ENCODE results near the gene RAB35.

RAB35 gene

GRCh38 chr12:120103371-120103770, 13.2 kb downstream of the RAB35 start:
- peaks cover 13% of the 10 kb centered on the region for H3K4me1 Mint-ChIP-seq
- no peak overlapping the region for H3K27ac Mint-ChIP-seq
- no peak overlapping the region for H3K4me3 Mint-ChIP-seq
- no peaks in the 10 kb centered on the region for H3K27me3 Mint-ChIP-seq
- H3K9me3 Mint-ChIP-seq, result no peaks in the 10 kb centered on the region
- no peak for DNase-seq (ENCODE audit: low spot score in 2 of 2)
- ATAC-seq (ENCODE audit: low read depth), result no peak
- H3K36me3 Mint-ChIP-seq, result peaks cover 31% of the 10 kb centered on the region

GRCh38 chr12:120103044-120103338, 13.6 kb downstream of the RAB35 start:
- peaks cover 13% of the 10 kb centered on the region for H3K4me1 Mint-ChIP-seq
- H3K4me3 Mint-ChIP-seq, result no peak overlapping the region
- H3K27ac Mint-ChIP-seq, result no peak overlapping the region
- H3K36me3 Mint-ChIP-seq, result peaks cover 30% of the 10 kb centered on the region
- no peaks in the 10 kb centered on the region for H3K27me3 Mint-ChIP-seq
- H3K9me3 Mint-ChIP-seq, result no peaks in the 10 kb centered on the region
- DNase-seq (ENCODE audit: low spot score in 2 of 2) (no peak), ATAC-seq (ENCODE audit: low read depth) (no peak)

GRCh38 chr12:120102189-120103043, 14.1 kb downstream of the RAB35 start:
- peaks cover 27% of the 10 kb centered on the region for H3K36me3 Mint-ChIP-seq
- H3K4me1 Mint-ChIP-seq, result peaks cover 11% of the 10 kb centered on the region

GRCh38 chr12:120101617-120102016, 14.9 kb downstream of the RAB35 start:
- Mint-ChIP-seq H3K27ac (no peak overlapping the region), H3K27me3 (no peaks in the 10 kb centered on the region), H3K9me3 (no peaks in the 10 kb centered on the region), H3K4me3 (no peak overlapping the region), H3K4me1 (peaks cover 11% of the 10 kb centered on the region), H3K36me3 (peaks cover 27% of the 10 kb centered on the region)
- no peak for ATAC-seq (ENCODE audit: low read depth)
- DNase-seq (ENCODE audit: low spot score in 2 of 2), result no peak

More at GRCh38 chr12:120102189-120103043, 14.1 kb downstream of the RAB35 start:
- Mint-ChIP-seq H3K27me3 (no peaks in the 10 kb centered on the region), H3K4me3 (no peak overlapping the region), H3K27ac (no peak overlapping the region), H3K9me3 (no peaks in the 10 kb centered on the region)
- ATAC-seq (ENCODE audit: low read depth) (no peak), DNase-seq (ENCODE audit: low spot score in 2 of 2) (no peak)

DNA sequence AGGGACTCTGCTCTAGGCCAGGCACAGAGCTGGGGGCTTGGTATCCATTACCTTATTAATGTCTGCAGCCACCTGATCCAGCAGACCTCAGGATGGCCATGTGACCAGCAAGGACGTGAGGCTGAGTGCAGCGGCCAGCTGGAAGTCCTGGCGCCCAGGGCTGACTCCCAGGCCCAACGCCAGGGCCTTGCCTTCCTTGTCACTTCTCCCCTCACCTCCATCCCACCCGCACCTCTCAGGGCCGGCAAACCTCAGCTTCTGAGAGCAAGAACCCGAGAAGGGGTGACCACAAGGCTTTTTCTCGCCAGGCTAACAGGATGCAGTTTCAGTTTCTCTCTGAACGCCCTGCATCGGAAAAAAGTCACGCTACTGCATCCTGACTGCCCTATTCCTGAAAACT, 15.4 kb downstream of the RAB35 start:
- H3K4me1 Mint-ChIP-seq, result peaks cover 11% of the 10 kb centered on the region
- no peak overlapping the region for H3K27ac Mint-ChIP-seq
- DNase-seq (ENCODE audit: low spot score in 2 of 2) (no peak), ATAC-seq (ENCODE audit: low read depth) (no peak)
- H3K27me3 Mint-ChIP-seq, result no peaks in the 10 kb centered on the region
- H3K36me3 Mint-ChIP-seq, result peaks cover 28% of the 10 kb centered on the region
- H3K9me3 Mint-ChIP-seq, result no peaks in the 10 kb centered on the region
- no peak overlapping the region for H3K4me3 Mint-ChIP-seq

- Mint-ChIP-seq H3K4me3 (no peak overlapping the region), H3K27ac (no peak overlapping the region), H3K36me3 (peaks cover 24% of the 10 kb centered on the region), H3K27me3 (no peaks in the 10 kb centered on the region), H3K9me3 (no peaks in the 10 kb centered on the region), H3K4me1 (peaks cover 11% of the 10 kb centered on the region)
- DNase-seq (ENCODE audit: low spot score in 2 of 2) (no peak), ATAC-seq (ENCODE audit: low read depth) (no peak)
Observed at GRCh38 chr12:120100630-120101029, 15.9 kb downstream of the RAB35 start.

DNA sequence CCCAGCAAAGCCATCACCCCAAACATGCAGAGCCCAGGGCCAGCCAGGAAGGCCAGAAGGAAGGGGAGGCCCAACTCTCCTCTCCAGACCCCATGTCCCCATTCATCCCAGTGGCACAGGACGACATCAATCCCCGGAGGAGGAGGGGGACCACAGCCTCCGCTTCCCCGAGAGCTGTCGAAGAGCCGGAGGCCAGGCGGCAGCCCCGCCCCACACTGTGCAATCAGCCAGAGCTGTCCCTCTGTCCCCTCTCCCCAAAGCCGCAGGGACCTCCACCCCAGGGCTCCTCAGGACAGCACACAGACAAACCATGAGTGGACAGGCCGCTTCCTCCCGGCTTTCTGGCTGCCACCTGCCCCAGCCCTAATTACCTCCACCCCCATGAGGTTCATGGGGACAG, 16.8 kb downstream of the RAB35 start:
- Mint-ChIP-seq H3K27ac (no peak overlapping the region), H3K4me3 (no peak overlapping the region), H3K27me3 (no peaks in the 10 kb centered on the region), H3K4me1 (peaks cover 9% of the 10 kb centered on the region), H3K36me3 (peaks cover 19% of the 10 kb centered on the region), H3K9me3 (no peaks in the 10 kb centered on the region)
- no peak for DNase-seq (ENCODE audit: low spot score in 2 of 2)
- no peak for ATAC-seq (ENCODE audit: low read depth)

DNA sequence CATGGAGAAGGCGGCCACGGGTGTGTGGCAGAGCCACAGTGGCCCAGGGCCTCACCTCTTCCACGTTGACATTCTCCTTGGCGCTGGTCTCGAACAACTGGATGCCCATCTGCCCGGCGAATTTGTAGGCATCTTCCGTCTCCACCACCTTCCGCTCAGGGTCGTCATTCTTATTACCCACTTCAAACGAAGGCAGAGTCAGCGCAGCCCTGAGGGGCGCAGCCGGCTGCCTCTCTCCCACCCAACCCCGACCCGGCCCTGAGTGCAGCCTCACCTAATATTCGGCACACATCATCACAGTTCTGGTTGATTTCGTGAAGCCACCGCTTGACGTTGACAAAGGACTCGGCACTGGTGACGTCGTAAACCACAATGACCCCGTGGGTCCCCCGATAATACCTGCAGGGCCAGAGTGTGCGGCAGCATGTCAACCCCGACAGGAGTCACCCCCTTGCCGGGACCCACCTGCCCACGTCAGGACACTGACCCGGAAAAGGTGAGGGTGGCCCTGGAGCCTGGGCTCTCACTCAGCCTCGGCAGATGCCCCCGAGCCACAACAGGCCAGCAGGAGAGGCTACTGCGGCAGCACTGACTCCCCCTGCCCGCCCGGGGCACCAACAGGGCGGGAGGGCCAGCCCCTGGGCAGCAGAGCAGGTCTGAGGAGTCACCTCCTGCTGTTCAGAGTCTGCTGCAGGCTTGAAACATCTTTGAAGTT, 17.6 kb downstream of the RAB35 start:
- Mint-ChIP-seq H3K36me3 (peaks cover 16% of the 10 kb centered on the region), H3K4me1 (peaks cover 7% of the 10 kb centered on the region), H3K9me3 (no peaks in the 10 kb centered on the region), H3K27me3 (no peaks in the 10 kb centered on the region), H3K27ac (no peak overlapping the region), H3K4me3 (no peak overlapping the region)
- no peak for DNase-seq (ENCODE audit: low spot score in 2 of 2)
- no peak for ATAC-seq (ENCODE audit: low read depth)

DNA sequence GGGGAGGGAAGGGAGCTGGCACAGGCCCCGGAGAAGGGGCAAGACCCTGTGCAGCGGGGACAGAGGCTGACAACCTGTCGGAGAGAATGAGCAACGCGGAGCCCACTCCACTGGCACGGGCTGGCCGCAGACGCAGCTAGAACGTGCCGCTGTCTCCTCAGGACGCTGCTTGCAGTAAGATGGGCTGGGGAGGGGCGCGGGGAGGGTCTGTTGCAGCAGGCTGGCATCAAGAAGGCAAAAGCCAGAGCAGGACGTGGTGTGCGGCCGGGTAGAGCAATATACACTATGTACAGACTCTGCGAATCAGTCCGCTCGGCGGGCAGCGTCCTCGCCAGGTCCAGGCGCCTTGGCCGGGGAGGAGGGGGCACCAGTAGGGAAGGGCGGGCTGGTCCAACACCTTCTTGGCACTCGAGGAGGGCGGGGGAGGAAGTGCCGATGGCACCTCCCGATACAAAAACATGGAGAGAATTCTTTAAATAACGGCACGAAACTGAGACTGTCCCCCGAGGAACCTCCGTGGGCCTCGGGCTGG, 19.8 kb downstream of the RAB35 start:
- H3K36me3 Mint-ChIP-seq, result peaks cover 15% of the 10 kb centered on the region

GRCh38 chr12:120095736-120096135, 20.8 kb downstream of the RAB35 start:
- H3K36me3 Mint-ChIP-seq, result peaks cover 18% of the 10 kb centered on the region
- no peak overlapping the region for H3K27ac Mint-ChIP-seq
- H3K4me1 Mint-ChIP-seq, result peaks cover 2% of the 10 kb centered on the region
- no peak for DNase-seq (ENCODE audit: low spot score in 2 of 2)
- H3K4me3 Mint-ChIP-seq, result no peak overlapping the region
- no peaks in the 10 kb centered on the region for H3K27me3 Mint-ChIP-seq
- ATAC-seq (ENCODE audit: low read depth), result no peak
- H3K9me3 Mint-ChIP-seq, result no peaks in the 10 kb centered on the region

More for the DNA sequence above, 19.8 kb downstream of the RAB35 start:
- no peak for ATAC-seq (ENCODE audit: low read depth)
- no peak for DNase-seq (ENCODE audit: low spot score in 2 of 2)
- H3K27me3 Mint-ChIP-seq, result no peaks in the 10 kb centered on the region
- H3K4me1 Mint-ChIP-seq, result peaks cover 5% of the 10 kb centered on the region
- H3K27ac Mint-ChIP-seq, result no peak overlapping the region
- no peak overlapping the region for H3K4me3 Mint-ChIP-seq
- H3K9me3 Mint-ChIP-seq, result no peaks in the 10 kb centered on the region

GRCh38 chr12:120095331-120095730, 21.2 kb downstream of the RAB35 start:
- Mint-ChIP-seq H3K36me3 (peaks cover 16% of the 10 kb centered on the region), H3K27ac (no peak overlapping the region), H3K9me3 (no peaks in the 10 kb centered on the region), H3K27me3 (no peaks in the 10 kb centered on the region), H3K4me1 (peaks cover 2% of the 10 kb centered on the region), H3K4me3 (no peak overlapping the region)
- no peak for ATAC-seq (ENCODE audit: low read depth)
- DNase-seq (ENCODE audit: low spot score in 2 of 2), result no peak

- Mint-ChIP-seq H3K27ac (no peak overlapping the region), H3K4me3 (no peak overlapping the region)
Observed at GRCh38 chr12:120094485-120094884, 22.1 kb downstream of the RAB35 start.

DNA sequence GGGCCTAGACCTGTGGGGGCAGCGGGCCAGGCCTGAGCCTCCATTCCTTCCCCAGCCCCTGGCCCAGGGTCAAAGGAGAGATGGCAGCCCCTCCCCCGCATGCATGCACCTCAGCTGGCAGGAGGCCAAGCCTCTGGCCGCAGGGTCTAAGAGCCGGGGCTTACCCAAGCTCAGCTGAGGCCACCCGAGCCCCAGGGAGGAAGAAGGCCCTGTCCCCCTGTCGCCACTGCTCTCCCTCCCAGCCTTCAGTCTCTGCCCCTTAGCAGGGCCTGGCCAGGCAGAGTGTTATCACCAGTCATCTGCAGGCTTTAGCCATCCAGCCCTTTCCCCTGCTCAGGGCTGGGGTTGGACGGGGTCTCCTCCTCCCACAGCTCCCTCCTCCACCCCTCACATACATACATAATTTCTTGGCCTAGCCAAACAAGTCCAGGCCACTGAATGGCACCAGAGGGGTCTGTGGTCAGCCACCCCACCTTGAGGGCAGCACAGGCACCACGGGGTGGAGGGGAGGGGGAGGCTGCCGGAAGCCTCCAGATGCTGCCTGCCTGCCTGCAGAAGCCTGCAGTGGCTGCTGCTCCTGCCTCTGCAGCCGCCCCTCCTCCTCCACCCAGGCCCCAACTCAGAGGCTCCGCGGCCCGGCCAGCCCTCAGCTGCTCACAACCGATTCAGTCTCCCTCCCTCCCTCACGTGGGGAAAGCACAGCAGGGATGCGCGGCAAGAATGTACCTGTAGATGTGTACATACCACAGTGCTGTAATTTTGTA, 22.8 kb downstream of the RAB35 start:
- Mint-ChIP-seq H3K27ac (no peak overlapping the region), H3K9me3 (no peaks in the 10 kb centered on the region), H3K4me3 (no peak overlapping the region), H3K27me3 (peaks cover 2% of the 10 kb centered on the region), H3K36me3 (peaks cover 12% of the 10 kb centered on the region), H3K4me1 (peaks cover 4% of the 10 kb centered on the region)
- ATAC-seq (ENCODE audit: low read depth), result no peak
- no peak for DNase-seq (ENCODE audit: low spot score in 2 of 2)

More at GRCh38 chr12:120094485-120094884, 22.1 kb downstream of the RAB35 start:
- Mint-ChIP-seq H3K4me1 (no peaks in the 10 kb centered on the region), H3K9me3 (no peaks in the 10 kb centered on the region), H3K36me3 (peaks cover 12% of the 10 kb centered on the region), H3K27me3 (no peaks in the 10 kb centered on the region)
- no peak for ATAC-seq (ENCODE audit: low read depth)
- no peak for DNase-seq (ENCODE audit: low spot score in 2 of 2)

DNA sequence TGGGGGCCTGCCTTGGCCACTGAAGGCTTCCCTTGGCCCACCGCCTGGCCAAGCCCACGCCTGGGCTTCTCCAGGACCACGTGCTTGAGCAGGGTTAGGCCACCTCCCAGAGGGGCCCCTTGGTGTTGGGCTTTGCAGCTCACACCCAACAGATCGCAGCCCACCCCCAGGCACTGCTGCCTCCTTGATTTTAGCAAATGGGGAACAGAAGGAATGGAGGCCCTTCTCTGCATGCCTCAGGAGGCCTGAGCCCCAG, 23.3 kb downstream of the RAB35 start:
- Mint-ChIP-seq H3K4me1 (peaks cover 4% of the 10 kb centered on the region), H3K27ac (no peak overlapping the region), H3K9me3 (no peaks in the 10 kb centered on the region), H3K36me3 (peaks cover 12% of the 10 kb centered on the region), H3K27me3 (peaks cover 2% of the 10 kb centered on the region), H3K4me3 (no peak overlapping the region)
- no peak for ATAC-seq (ENCODE audit: low read depth)
- DNase-seq (ENCODE audit: low spot score in 2 of 2), result no peak

Measured in memory B cell (primary cell).